GM18520 (cell line): ENCODE data around the gene CELF4.

Experiments
- ATAC-seq: cut with Tn5 transposase; IDR thresholded peaks from one replicate; pipeline ENCODE4 v1.9.1; 2021; ENCODE audit not compliant: unreplicated experiment

CELF4 gene

GRCh38 chr18:37497853-37498518, 67.6 kb downstream of the CELF4 start:
- no peak for ATAC-seq

DNA sequence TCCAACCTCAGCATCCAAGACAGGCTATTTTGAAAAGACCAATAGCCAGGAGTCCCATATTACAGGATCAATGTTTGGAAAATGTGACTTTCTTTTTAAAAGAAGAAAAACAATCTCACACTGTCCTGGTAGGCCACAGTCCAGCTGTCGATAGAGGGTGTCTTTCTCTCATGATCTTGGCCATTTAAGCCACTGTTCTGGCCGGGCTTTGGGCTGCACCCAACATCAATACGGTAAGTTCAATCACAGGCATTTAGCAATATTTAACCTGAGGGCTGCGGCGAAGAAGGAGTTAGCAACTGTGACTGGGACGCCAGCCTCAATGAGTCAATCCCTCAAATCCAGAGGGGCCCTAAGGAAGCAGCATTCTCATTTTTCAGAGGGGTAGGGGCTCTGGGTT, 69.0 kb downstream of the CELF4 start:
- no peak for ATAC-seq

GRCh38 chr18:37495354-37495753, 70.2 kb downstream of the CELF4 start:
- no peak for ATAC-seq

- no peak for ATAC-seq
Observed at GRCh38 chr18:37494406-37494805, 71.2 kb downstream of the CELF4 start.

GRCh38 chr18:37493352-37493935, 72.2 kb downstream of the CELF4 start:
- ATAC-seq: no peak

GRCh38 chr18:37492952-37493351, 72.6 kb downstream of the CELF4 start:
- ATAC-seq: no peak

DNA sequence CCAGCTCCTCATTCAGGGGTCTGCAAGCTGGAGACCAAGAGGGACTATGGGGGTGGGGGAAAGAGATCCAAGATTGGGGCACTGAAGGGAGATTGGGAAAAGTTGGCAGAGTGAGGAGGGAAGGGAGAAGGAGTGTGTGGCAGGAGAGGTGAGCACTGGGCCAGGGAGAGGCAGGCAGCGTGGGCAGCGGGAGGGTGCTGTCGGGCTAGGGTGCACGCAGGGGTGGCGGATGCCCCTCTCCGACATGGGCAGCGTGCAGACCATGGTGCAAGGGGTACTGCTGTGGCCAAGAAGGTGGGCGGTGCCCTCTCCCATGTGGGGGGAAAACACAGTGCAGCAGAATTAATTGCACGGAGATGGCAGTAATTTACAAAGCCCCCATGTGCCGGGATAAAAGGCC, 74.1 kb downstream of the CELF4 start:
- ATAC-seq: no peak

DNA sequence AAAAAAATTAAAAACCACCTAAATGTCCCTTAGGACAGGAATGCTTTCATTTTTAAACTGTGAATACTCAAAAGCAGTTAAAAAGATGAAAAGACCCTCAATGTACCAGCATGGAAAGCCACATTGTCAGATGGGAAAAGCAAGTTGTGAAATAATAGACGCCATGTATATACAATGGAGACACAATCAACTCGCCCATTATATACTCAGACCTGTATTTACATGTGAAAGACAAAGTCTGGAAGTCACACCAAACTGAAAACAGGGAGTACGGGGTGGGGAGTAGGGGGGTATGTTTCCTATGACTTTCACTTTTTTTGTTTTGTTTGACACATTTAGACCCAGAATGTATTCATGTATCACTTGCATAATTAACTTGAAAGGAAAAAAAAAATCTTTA, 75.6 kb downstream of the CELF4 start:
- ATAC-seq: no peak

GRCh38 chr18:37489011-37489410, 76.6 kb downstream of the CELF4 start:
- no peak for ATAC-seq

DNA sequence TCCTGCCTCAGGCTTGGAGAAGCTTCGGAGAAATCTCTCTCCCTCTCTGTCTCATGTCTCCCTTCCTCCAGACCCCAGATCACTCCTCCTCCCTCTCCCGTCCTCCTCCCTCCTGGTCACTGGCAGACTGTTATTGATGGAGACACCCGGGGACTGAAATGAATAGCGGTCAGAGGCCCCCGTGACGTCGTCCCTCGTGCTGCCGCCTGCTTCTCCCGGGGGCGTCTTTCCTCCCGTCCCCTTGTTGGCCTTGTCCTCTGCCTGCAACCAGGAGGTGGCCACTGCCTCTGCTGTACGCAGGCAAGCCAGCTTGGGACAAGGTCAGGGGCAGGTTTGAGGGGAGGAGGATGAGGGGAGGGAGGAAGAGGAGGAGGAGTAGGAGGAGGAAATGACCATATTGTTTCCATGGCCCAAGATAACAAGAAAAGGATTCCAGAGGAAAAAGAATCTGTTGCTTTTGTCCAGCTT, 78.2 kb downstream of the CELF4 start:
- no peak for ATAC-seq

GRCh38 chr18:37486848-37487247, 78.8 kb downstream of the CELF4 start:
- ATAC-seq: no peak

GRCh38 chr18:37484983-37485834, 80.4 kb downstream of the CELF4 start:
- ATAC-seq: no peak

- no peak for ATAC-seq
Observed at GRCh38 chr18:37483984-37484819, 81.4 kb downstream of the CELF4 start.

- no peak for ATAC-seq
Observed at GRCh38 chr18:37483221-37483971, 82.2 kb downstream of the CELF4 start.

GRCh38 chr18:37482433-37482832, 83.2 kb downstream of the CELF4 start:
- no peak for ATAC-seq

- no peak for ATAC-seq
Observed at GRCh38 chr18:37482002-37482401, 83.6 kb downstream of the CELF4 start.

DNA sequence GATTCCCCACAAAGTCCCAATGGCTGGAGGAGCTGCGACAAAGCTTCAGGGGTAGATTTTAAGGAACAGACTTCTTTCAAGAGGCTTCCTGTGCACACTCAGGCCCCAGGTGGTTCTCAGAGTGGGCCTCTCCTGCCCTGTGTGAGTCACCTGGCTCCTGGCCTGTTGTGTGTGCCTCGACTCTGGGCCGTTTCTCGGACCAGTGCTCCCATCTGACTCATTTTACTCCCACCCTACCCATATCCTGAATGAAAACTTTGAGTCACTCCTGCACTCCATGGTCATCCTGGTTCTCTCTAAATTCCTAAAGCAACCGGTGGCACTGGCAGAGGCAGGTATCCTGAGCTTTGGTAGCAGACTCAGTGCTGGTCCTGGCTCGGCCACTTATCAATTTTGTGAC, 84.1 kb downstream of the CELF4 start:
- no peak for ATAC-seq

- no peak for ATAC-seq
Observed at GRCh38 chr18:37481072-37481471, 84.5 kb downstream of the CELF4 start.

GRCh38 chr18:37476611-37477295, 88.8 kb downstream of the CELF4 start:
- ATAC-seq: no peak

DNA sequence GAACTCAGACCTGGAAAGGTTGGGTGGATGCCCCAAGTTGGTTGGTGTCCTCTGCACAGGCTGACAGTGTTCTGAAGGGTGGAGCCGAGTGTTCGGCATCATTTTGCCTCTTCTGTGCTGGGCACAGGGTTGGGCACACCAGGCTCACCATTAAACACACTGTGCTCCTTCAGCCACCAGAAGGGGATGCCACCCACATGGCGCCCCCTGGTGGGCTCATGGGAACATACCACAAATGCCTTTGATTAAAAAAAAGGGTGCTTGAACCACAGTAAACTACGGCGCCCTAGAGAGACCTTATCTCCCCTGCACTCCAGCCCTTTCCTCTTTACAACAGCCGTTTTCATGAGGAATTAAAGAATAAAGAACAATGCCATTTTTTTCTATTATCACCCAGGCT, 89.4 kb downstream of the CELF4 start:
- ATAC-seq: no peak
